A549 treated with CpdA at 1 μM for 4 hours (cell line): ENCODE measurements around the gene OR7E24. TPM values are rescaled to one million over a fixed set of nuclear protein-coding genes. Genes with fewer than 3 reads are reported as not detected.

Source experiments
- total RNA-seq: library from RNA; stranded (reverse); fragments of 200-300 nt; extraction: Qiagen RNA extraction; gene quantifications from 5 replicates; pipeline ENCODE4 v1.2.3, GENCODE V29; 2022; ENCODE audit warnings: low read depth

Gene OR7E24
- total RNA-seq = not detected in 5 replicates

DNA sequence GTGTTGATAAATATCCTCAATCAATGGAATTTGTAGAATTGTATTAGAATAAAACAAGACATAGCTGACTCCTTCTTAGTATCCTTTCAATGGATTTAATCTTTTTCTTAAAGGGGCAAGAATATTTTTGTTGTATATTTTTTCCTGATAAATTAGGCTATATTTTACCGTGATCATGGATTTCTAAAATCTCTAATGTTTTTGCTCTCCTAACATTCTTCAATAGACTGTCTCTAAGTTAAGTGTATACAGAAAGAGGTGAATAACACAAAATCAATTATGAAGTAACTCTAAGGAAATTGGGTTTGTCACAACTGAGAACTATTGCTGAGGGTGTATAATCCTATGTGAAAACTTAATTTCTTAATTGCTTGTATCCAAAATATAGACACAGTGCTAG is at the start of gene OR7E24:
OR7E24 (plus strand) TSS at position 301 of the 400 bp plus-strand sequence. CDS start 114 bp downstream, outside the sequence.

DNA sequence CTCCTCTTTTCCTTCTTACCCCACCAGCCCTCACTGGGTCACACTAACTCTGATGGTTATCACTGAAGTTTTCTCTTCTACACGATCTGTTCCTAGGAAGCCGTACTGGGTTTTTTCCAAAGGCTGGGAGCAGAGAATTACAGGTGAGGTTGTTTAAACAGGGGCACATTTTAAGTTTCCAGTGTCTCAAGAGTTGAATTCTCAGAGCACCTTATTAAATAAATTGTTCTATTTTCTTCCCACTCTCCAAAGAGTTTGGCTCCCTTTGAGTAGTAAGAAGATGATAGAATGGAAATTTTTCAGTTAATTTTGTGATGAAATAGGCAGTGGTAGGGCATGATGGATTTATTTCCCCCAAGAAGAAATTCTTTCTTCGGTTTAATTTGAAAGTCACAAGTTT is 31.2 kb upstream of the OR7E24 start, which contains the start of gene OR7D4:
OR7D4 (minus strand) TSS at position 101 of the 400 bp plus-strand sequence. CDS start 4,752 bp downstream, outside the sequence.

Other genes with a start within 250 kb of the OR7E24 start
- 0.02 to 0.08 TPM (median 0.03 TPM) in 5 replicates for gene MUC16, start 240.5 kb upstream of the OR7E24 start, total RNA-seq
- gene OR1M1, start 163.9 kb upstream of the OR7E24 start, total RNA-seq = not detected in 5 replicates
- not detected in 5 replicates for gene OR7G2, start 143.5 kb upstream of the OR7E24 start, total RNA-seq
- not detected in 5 replicates for gene OR7G1, start 135.2 kb upstream of the OR7E24 start, total RNA-seq
- not detected in 5 replicates for gene OR7G3, start 124.0 kb upstream of the OR7E24 start, total RNA-seq
- 18.9 to 21.2 TPM (median 19.5 TPM) in 5 replicates for gene ZNF317, start 110.5 kb upstream of the OR7E24 start, total RNA-seq
- gene OR7D2, start 72.0 kb upstream of the OR7E24 start, total RNA-seq = not detected in 5 replicates
- not detected in 5 replicates for gene OR7D4, start 31.3 kb upstream of the OR7E24 start, total RNA-seq
- gene ZNF699, start 58.9 kb downstream of the OR7E24 start, total RNA-seq = 0.36 to 1.7 TPM (median 0.87 TPM) in 5 replicates
- 5.3 to 7.8 TPM (median 5.7 TPM) in 5 replicates for gene ZNF559, start 73.2 kb downstream of the OR7E24 start, total RNA-seq
- 0.36 to 1.1 TPM (median 0.92 TPM) in 5 replicates for gene ZNF177, start 112.1 kb downstream of the OR7E24 start, total RNA-seq
- 3.3 to 4.9 TPM (median 4.0 TPM) in 5 replicates for gene ZNF266, start 184.6 kb downstream of the OR7E24 start, total RNA-seq
- gene ZNF560, start 247.7 kb downstream of the OR7E24 start, total RNA-seq = not detected in 5 replicates